ENCODE results near the gene CNTN5.

The CNTN5 gene

GRCh38 chr11:100396266-100396665 is 1375.5 kb downstream of the CNTN5 start:
- TF ChIP-seq CTCF (IDR thresholded peaks at IDR 0.05; ENCODE audit: low read depth, low read length, missing control alignments) = no peak
- no peaks in the 10 kb centered on the region for H3K36me3 ChIP-seq (replicated peaks)
- DNase-seq = no peak
- in situ Hi-C loops (cut with HindIII; ENCODE audit: low pct_ligation_motif_present, low sequenced_read_pairs) = no loop called here
- no peak overlapping the region for H3K4me3 ChIP-seq (ENCODE audit: low read depth, low read length)
- no peaks in the 10 kb centered on the region for H3K27me3 ChIP-seq (replicated peaks)
- H3K27ac ChIP-seq = no peak overlapping the region

GRCh38 chr11:100397401-100397800 is 1376.7 kb downstream of the CNTN5 start:
- DNase-seq = no peak
- in situ Hi-C loops (cut with HindIII; ENCODE audit: low pct_ligation_motif_present, low sequenced_read_pairs) = no loop called here
- Histone ChIP-seq H3K4me3 (ENCODE audit: low read depth, low read length) (no peak overlapping the region), H3K36me3 (replicated peaks) (no peaks in the 10 kb centered on the region), H3K27ac (no peak overlapping the region), H3K27me3 (replicated peaks) (no peaks in the 10 kb centered on the region)
- no peak for TF ChIP-seq CTCF (IDR thresholded peaks at IDR 0.05; ENCODE audit: low read depth, low read length, missing control alignments)

- Histone ChIP-seq H3K4me3 (ENCODE audit: low read depth, low read length) (no peak overlapping the region), H3K36me3 (replicated peaks) (no peaks in the 10 kb centered on the region), H3K27ac (no peak overlapping the region), H3K27me3 (replicated peaks) (no peaks in the 10 kb centered on the region)
- no peak for TF ChIP-seq CTCF (IDR thresholded peaks at IDR 0.05; ENCODE audit: low read depth, low read length, missing control alignments)
- peak; percentile 59 for DNase-seq
- in situ Hi-C loops (cut with HindIII; ENCODE audit: low pct_ligation_motif_present, low sequenced_read_pairs) = no loop called here
Observed at GRCh38 chr11:100403816-100404215, 1383.1 kb downstream of the CNTN5 start.

GRCh38 chr11:100404907-100405306 is 1384.2 kb downstream of the CNTN5 start:
- DNase-seq = no peak
- no peaks in the 10 kb centered on the region for H3K36me3 ChIP-seq (replicated peaks)
- in situ Hi-C loops (cut with HindIII; ENCODE audit: low pct_ligation_motif_present, low sequenced_read_pairs) = no loop called here

More at GRCh38 chr11:100404907-100405306, 1384.2 kb downstream of the CNTN5 start:
- no peak for TF ChIP-seq CTCF (IDR thresholded peaks at IDR 0.05; ENCODE audit: low read depth, low read length, missing control alignments)
- H3K27me3 ChIP-seq (replicated peaks) = no peaks in the 10 kb centered on the region
- H3K4me3 ChIP-seq (ENCODE audit: low read depth, low read length) = no peak overlapping the region
- H3K27ac ChIP-seq = no peak overlapping the region
